Thyroid gland (tissue), 4 donors: Measurements from ENCODE around the gene ABI1.

Source experiments
- POLR2A ChIP-seq, 2 donors: fragments of 450-650 bp; IDR thresholded peaks; one replicate each; pipeline ENCODE4 v1.6.1; 2017; ENCODE audit warnings: antibody characterized with exemption in 2 of 2, mild to moderate bottlenecking in 2 of 2, moderate library complexity in 1 of 2
- TF ChIP-seq, protein P1 (sequence below), 6 experiments: fragments of 200-600 bp in 3 of 6; fragments of 450-650 bp in 3 of 6; sonication (generic) in 3 of 6; IDR thresholded peaks; one replicate each; pipeline ENCODE4 v1.5.1; 2016 to 2019; ENCODE audit warnings: antibody characterized with exemption in 6 of 6, mild to moderate bottlenecking in 2 of 6, inconsistent platforms in 1 of 6, moderate library complexity in 1 of 6

DNA sequence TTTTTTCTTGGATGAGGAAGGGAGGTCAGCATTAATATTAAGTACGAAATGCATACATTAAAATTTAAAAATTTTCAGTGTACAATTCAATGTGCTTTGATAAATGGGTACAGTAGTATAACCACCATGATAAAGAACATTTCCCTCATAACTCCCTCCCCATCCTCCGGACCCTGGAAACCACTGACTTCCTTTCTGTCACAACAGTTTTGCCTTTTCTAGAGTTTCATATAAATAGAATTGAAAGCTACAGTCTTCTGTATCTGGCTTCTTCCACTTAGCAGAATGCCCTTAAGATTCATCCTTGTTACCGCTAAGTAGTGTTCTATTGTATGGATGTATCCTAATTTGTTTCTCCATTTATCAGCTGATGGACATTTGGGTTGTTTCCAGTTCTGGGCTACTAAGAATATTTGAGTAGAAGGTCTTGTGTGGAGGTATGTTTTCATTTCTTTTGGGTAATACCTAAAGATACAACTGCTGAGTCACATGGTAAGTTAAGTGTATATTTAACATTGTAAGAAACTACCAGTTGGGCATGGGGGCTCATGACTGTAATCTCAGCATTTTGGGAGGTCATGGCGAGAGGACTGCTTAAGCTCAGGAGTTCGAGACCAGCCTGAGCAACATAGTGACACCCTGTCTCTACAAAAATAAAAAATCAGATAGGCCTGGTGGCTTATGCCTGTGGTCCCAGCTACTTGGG lies 30.8 kb downstream of the ABI1 start:
- TF ChIP-seq, protein P1, sequence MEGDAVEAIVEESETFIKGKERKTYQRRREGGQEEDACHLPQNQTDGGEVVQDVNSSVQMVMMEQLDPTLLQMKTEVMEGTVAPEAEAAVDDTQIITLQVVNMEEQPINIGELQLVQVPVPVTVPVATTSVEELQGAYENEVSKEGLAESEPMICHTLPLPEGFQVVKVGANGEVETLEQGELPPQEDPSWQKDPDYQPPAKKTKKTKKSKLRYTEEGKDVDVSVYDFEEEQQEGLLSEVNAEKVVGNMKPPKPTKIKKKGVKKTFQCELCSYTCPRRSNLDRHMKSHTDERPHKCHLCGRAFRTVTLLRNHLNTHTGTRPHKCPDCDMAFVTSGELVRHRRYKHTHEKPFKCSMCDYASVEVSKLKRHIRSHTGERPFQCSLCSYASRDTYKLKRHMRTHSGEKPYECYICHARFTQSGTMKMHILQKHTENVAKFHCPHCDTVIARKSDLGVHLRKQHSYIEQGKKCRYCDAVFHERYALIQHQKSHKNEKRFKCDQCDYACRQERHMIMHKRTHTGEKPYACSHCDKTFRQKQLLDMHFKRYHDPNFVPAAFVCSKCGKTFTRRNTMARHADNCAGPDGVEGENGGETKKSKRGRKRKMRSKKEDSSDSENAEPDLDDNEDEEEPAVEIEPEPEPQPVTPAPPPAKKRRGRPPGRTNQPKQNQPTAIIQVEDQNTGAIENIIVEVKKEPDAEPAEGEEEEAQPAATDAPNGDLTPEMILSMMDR (IDR thresholded peaks at IDR 0.05) = no peak
- TF ChIP-seq POLR2A (IDR thresholded peaks at IDR 0.05) = no peak
